Thyroid gland (tissue), 4 donors: ENCODE data around the gene CDH2. TPM values are rescaled to one million over a fixed set of nuclear protein-coding genes. Genes with fewer than 3 reads are reported as not detected.

Experiments
- DNase-seq, 2 donors: peaks; one replicate each; pipeline ENCODE4 v3.0.0-alpha.2; 2019
- H3K27ac ChIP-seq, 3 donors: fragments of 200-600 bp; sonication (generic); 1 replicate in 2 of 3; 2 replicates in 1 of 3; pipeline ENCODE4 v1.5.1; 2016 to 2019; ENCODE audit warnings: mild to moderate bottlenecking in 1 of 3, moderate library complexity in 1 of 3
- H3K27me3 ChIP-seq: fragments of 200-600 bp; sonication (generic); one replicate; pipeline ENCODE4 v1.5.1; 2019
- H3K36me3 ChIP-seq, 2 donors: fragments of 200-600 bp; sonication (generic); one replicate each; pipeline ENCODE4 v1.5.1; 2016 to 2019
- H3K4me1 ChIP-seq, 2 donors: fragments of 200-600 bp; sonication (generic); one replicate each; pipeline ENCODE4 v1.5.1; 2017 to 2019
- H3K4me3 ChIP-seq, 3 donors: fragments of 200-600 bp; sonication (generic); replicated peaks in 1 of 3; 1 replicate in 2 of 3; 2 replicates in 1 of 3; pipeline ENCODE4 v1.5.1; 2016; ENCODE audit warnings: mild to moderate bottlenecking in 1 of 3
- H3K9me3 ChIP-seq: fragments of 200-600 bp; sonication (generic); one replicate; pipeline ENCODE4 v1.5.1; 2017
- POLR2A ChIP-seq, 2 donors: fragments of 450-650 bp; IDR thresholded peaks; one replicate each; pipeline ENCODE4 v1.6.1; 2017; ENCODE audit warnings: antibody characterized with exemption in 2 of 2, mild to moderate bottlenecking in 2 of 2, moderate library complexity in 1 of 2
- WGBS, 2 donors: methylation state at CpG; one replicate each; pipeline ENCODE4 v1.1.5; 2017; 5-methylcytosine and 5-hydroxymethylcytosine counted together
- intact Hi-C: fragments of 100-400 bp; cut with DNase I; formaldehyde crosslinking; loops from one replicate; pipeline ENCODE4 v1.15.1; 2023
- total RNA-seq, 4 donors: library from RNA; depleted of rRNA; stranded (reverse); fragments of >200 nt; gene quantifications; one replicate each; pipeline ENCODE4 v1.2.3, GENCODE V29; 2016
- TF ChIP-seq, protein P1 (sequence below), 6 experiments: fragments of 200-600 bp in 3 of 6; fragments of 450-650 bp in 3 of 6; sonication (generic) in 3 of 6; IDR thresholded peaks; one replicate each; pipeline ENCODE4 v1.5.1; 2016 to 2019; ENCODE audit warnings: antibody characterized with exemption in 6 of 6, mild to moderate bottlenecking in 2 of 6, inconsistent platforms in 1 of 6, moderate library complexity in 1 of 6

CDH2 gene
- total RNA-seq, 4 donors from 2014 or later, result 0.78 to 7.9 (median 3.3) TPM

DNA sequence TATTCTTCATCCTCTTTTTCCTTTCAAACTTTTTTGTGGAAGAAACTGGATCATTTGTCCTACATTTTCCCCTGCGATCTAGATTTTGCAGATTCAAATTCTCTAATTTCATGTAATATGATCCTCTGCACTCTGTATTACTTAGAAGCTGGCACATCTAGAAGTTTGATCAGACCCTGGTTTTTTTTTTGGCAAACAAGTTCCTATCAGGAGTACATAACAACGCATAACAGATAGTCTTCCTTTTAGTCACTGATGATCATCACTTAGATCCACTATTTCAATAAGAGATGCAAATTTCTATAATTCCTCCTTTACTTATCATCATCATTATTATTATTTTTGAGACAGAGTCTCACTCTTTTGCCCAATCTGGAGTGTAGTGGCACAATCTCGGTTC, 117.1 kb downstream of the CDH2 start:
- H3K27ac ChIP-seq, result no peak overlapping the region
- no peaks in the 10 kb centered on the region for H3K27me3 ChIP-seq
- WGBS, 2 donors, result 89 to 93% methylated on average over 3 of the region's 3 CpGs
- no peak for DNase-seq
- no peaks in the 10 kb centered on the region for H3K9me3 ChIP-seq
- H3K4me1 ChIP-seq, result no peaks in the 10 kb centered on the region
- H3K36me3 ChIP-seq, result no peaks in the 10 kb centered on the region
- intact Hi-C loops, result no loop called here
- H3K4me3 ChIP-seq, result no peak overlapping the region
- TF ChIP-seq, protein P1, sequence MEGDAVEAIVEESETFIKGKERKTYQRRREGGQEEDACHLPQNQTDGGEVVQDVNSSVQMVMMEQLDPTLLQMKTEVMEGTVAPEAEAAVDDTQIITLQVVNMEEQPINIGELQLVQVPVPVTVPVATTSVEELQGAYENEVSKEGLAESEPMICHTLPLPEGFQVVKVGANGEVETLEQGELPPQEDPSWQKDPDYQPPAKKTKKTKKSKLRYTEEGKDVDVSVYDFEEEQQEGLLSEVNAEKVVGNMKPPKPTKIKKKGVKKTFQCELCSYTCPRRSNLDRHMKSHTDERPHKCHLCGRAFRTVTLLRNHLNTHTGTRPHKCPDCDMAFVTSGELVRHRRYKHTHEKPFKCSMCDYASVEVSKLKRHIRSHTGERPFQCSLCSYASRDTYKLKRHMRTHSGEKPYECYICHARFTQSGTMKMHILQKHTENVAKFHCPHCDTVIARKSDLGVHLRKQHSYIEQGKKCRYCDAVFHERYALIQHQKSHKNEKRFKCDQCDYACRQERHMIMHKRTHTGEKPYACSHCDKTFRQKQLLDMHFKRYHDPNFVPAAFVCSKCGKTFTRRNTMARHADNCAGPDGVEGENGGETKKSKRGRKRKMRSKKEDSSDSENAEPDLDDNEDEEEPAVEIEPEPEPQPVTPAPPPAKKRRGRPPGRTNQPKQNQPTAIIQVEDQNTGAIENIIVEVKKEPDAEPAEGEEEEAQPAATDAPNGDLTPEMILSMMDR (IDR thresholded peaks at IDR 0.05), result no peak
- TF ChIP-seq POLR2A (IDR thresholded peaks at IDR 0.05), result no peak

DNA sequence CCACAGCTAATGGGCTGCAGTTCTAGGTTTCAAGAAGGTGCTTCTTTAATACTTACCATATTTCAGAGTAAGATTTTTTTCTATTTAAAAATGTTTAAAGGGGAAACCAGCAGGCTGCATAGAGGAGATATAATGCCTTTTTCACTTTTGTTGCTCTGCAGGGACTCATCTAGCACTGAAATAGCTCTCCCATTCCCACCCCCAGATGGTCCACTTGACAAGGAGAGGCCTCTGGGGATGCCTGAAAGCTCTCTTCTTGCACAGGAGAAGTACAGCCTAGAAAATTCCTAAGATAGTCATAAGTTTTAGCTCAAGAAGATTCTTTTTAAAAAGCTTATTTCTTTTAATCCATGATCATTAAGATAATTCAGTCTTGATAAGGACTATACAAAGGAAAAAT, 126.4 kb downstream of the CDH2 start:
- no peak for TF ChIP-seq POLR2A (IDR thresholded peaks at IDR 0.05)
- TF ChIP-seq, protein P1 (IDR thresholded peaks at IDR 0.05), result no peak
- intact Hi-C loops, result no loop called here

DNA sequence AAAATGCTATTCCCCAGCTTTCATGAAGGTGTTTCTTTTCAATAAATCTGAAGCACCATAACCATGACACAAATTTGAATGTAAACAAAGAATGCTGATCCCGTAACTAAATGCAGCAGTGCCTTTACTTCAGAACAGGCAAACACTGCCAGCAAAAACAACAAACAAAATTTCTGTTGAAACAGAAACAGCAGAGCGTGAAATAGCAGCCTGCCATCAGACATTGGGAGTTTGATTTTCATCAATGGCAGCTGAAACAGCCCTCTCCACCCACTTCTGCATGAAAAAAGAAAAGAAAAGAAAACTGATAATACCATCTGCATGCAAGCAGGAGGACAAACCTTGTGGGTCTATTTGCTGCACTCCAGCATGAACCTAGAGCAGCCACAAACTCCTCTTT, 128.3 kb downstream of the CDH2 start:
- no peaks in the 10 kb centered on the region for H3K9me3 ChIP-seq
- no peak for DNase-seq
- H3K4me1 ChIP-seq, result peaks cover 0 to 17% of the 10 kb centered on the region in 2 donors
- no peak overlapping the region for H3K4me3 ChIP-seq
- intact Hi-C loops, result no loop called here
- H3K36me3 ChIP-seq, result no peaks in the 10 kb centered on the region
- H3K27me3 ChIP-seq, result no peaks in the 10 kb centered on the region
- no peak overlapping the region for H3K27ac ChIP-seq
- 26 to 33% methylated on average over 2 of the region's 2 CpGs for WGBS, 2 donors
- TF ChIP-seq POLR2A (IDR thresholded peaks at IDR 0.05), result no peak
- TF ChIP-seq, protein P1 (IDR thresholded peaks at IDR 0.05), result no peak

More for the DNA sequence above, 126.4 kb downstream of the CDH2 start:
- no peak for DNase-seq
- no peaks in the 10 kb centered on the region for H3K27me3 ChIP-seq
- H3K36me3 ChIP-seq, result no peaks in the 10 kb centered on the region
- no peaks in the 10 kb centered on the region for H3K9me3 ChIP-seq
- peaks cover 0 to 10% of the 10 kb centered on the region in 2 donors for H3K4me1 ChIP-seq
- H3K27ac ChIP-seq, result no peak overlapping the region
- H3K4me3 ChIP-seq, result no peak overlapping the region

DNA sequence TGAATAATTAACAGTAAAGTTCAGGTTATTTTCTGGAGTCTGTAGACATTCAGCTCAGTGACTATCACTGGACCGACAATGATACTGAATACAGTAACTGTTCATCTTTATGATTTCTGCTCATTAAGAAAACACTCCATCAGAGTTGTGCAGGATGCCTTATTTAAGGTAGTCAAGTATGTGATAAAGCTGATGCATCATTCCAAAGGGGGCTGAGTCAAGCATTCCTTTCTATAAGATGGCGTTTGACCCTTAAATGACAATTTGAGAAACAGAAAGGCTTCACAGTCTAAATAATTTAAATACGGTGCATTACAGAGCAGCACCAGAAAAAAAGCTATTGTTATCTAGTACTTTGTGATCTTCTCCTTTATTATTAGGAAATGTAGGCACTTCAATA, 131.1 kb downstream of the CDH2 start:
- H3K4me3 ChIP-seq, result no peak overlapping the region
- H3K9me3 ChIP-seq, result no peaks in the 10 kb centered on the region
- peaks cover 0 to 17% of the 10 kb centered on the region in 2 donors for H3K4me1 ChIP-seq
- WGBS, 2 donors, result 60 to 65% methylated on average over 3 of the region's 3 CpGs
- no peaks in the 10 kb centered on the region for H3K36me3 ChIP-seq
- intact Hi-C loops, result no loop called here
- no peaks in the 10 kb centered on the region for H3K27me3 ChIP-seq
- no peak overlapping the region for H3K27ac ChIP-seq
- no peak for DNase-seq
- no peak for TF ChIP-seq POLR2A (IDR thresholded peaks at IDR 0.05)
- TF ChIP-seq, protein P1 (IDR thresholded peaks at IDR 0.05), result no peak

DNA sequence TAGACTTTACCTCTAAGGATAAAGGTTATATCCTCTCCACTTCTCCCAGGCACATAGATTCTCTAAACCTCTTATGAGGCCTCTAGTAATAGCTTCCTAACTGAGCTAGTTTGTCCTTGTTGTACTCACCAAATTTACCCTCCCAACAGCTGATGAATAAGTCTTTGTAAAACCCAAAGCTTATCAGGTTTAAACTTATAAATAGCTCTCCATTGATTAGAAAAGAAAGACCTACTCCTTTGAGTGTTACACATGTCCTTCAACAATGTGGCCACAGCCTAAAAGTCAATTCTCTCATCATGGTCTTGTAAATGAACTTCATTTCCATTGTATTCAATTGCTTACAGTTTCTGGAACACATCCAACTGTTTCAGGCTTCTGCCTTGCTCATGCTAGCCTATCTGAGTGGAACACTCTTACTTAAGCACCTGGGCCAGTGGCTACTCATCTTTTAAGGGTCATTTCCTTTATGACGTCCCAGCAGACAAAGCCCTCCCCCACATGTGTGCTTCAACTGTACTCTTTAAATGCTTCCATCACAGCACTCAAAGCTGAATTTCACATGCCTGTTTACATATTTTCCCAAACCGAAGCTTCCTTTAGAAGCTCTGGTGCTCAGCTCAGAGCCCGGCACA, 131.6 kb downstream of the CDH2 start:
- Histone ChIP-seq H3K4me1 (peaks cover 0 to 17% of the 10 kb centered on the region in 2 donors), H3K36me3 (no peaks in the 10 kb centered on the region), H3K27ac (no peak overlapping the region), H3K4me3 (no peak overlapping the region), H3K27me3 (no peaks in the 10 kb centered on the region), H3K9me3 (no peaks in the 10 kb centered on the region)
- no peak for TF ChIP-seq POLR2A (IDR thresholded peaks at IDR 0.05)
- TF ChIP-seq, protein P1 (IDR thresholded peaks at IDR 0.05), result no peak
- intact Hi-C loops, result no loop called here
- whole genome bisulfite sequencing, 2 donors, result 8 to 34% methylated on average over 3 of the region's 3 CpGs
- DNase-seq, result peak; percentile 29 to 45
